Neural cell (in vitro differentiated cells): ENCODE results near the gene POLA2.
"Not testable (repeated sequence)": the region's sequence is repeated elsewhere in the genome, so short reads cannot be mapped to it uniquely, and the experiment has no call there.

Experiments
- EP300 ChIP-seq: fragments of 450-650 bp; conservative IDR thresholded peaks from 2 replicates; pipeline ENCODE4 v1.6.1; 2014; ENCODE audit warnings: antibody characterized with exemption, mild to moderate bottlenecking, moderate library complexity; ENCODE audit not compliant: poor library complexity, severe bottlenecking
- EZH2 ChIP-seq: fragments of 200-600, 300-800 bp; shearing (Covaris generic), sonication (generic); IDR thresholded peaks from 2 replicates; pipeline ENCODE4 v1.6.1; 2014; ENCODE audit warnings: antibody characterized with exemption, low read length, borderline replicate concordance, mild to moderate bottlenecking; ENCODE audit not compliant: insufficient read depth, poor library complexity, severe bottlenecking
- MXI1 ChIP-seq: fragments of 450-650 bp; conservative IDR thresholded peaks from 2 replicates; pipeline ENCODE4 v1.6.1; 2014; ENCODE audit warnings: antibody characterized with exemption, mild to moderate bottlenecking; ENCODE audit not compliant: poor library complexity, severe bottlenecking
- POLR2AphosphoS5 ChIP-seq: IDR thresholded peaks from 2 replicates; pipeline ENCODE4 v1.6.1; 2012
- RAD21 ChIP-seq: fragments of 450-650 bp; conservative IDR thresholded peaks from 2 replicates; pipeline ENCODE4 v1.6.1; 2014; ENCODE audit warnings: antibody characterized with exemption, mild to moderate bottlenecking, moderate library complexity
- SMC3 ChIP-seq: fragments of 450-650 bp; conservative IDR thresholded peaks from 2 replicates; pipeline ENCODE4 v1.6.1; 2014; ENCODE audit warnings: antibody characterized with exemption, mild to moderate bottlenecking, moderate library complexity; ENCODE audit not compliant: poor library complexity
- TAF1 ChIP-seq: IDR thresholded peaks from 2 replicates; pipeline ENCODE4 v1.6.1; 2012; ENCODE audit warnings: low read depth
- TF ChIP-seq, protein P1 (sequence below): fragments of 450-650 bp; IDR thresholded peaks from 2 replicates; pipeline ENCODE4 v1.5.1; 2014; ENCODE audit warnings: antibody characterized with exemption, mild to moderate bottlenecking, moderate library complexity; ENCODE audit not compliant: poor library complexity, severe bottlenecking
- TF ChIP-seq, protein P2 (sequence below): IDR thresholded peaks from 2 replicates; pipeline ENCODE4 v1.6.1; 2012; ENCODE audit warnings: borderline replicate concordance

DNA sequence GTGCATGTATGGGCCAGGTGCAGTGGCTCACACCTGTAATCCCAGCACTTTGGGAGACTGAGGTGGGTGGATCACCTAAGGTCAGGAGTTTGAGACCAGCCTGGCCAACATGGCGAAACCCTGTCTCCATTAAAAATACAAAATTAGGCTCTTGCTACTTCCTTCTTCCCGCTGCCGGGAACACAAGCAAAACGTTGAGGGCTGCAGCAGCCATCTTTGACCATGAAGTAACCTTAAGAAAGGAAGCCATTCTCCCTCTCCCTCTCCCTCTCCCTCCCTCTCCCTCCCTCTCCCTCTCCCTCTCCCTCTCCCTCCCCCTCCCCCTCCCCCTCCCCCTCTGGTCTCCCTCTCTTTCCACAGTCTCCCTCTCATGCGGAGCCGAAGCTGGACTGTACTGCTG, 23.5 kb upstream of the POLA2 start:
- TF ChIP-seq, protein P1, sequence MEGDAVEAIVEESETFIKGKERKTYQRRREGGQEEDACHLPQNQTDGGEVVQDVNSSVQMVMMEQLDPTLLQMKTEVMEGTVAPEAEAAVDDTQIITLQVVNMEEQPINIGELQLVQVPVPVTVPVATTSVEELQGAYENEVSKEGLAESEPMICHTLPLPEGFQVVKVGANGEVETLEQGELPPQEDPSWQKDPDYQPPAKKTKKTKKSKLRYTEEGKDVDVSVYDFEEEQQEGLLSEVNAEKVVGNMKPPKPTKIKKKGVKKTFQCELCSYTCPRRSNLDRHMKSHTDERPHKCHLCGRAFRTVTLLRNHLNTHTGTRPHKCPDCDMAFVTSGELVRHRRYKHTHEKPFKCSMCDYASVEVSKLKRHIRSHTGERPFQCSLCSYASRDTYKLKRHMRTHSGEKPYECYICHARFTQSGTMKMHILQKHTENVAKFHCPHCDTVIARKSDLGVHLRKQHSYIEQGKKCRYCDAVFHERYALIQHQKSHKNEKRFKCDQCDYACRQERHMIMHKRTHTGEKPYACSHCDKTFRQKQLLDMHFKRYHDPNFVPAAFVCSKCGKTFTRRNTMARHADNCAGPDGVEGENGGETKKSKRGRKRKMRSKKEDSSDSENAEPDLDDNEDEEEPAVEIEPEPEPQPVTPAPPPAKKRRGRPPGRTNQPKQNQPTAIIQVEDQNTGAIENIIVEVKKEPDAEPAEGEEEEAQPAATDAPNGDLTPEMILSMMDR: not testable (repeated sequence)
- TF ChIP-seq POLR2AphosphoS5, RAD21, TAF1, EP300, MXI1, SMC3, EZH2: not testable (repeated sequence)
- TF ChIP-seq, protein P2, sequence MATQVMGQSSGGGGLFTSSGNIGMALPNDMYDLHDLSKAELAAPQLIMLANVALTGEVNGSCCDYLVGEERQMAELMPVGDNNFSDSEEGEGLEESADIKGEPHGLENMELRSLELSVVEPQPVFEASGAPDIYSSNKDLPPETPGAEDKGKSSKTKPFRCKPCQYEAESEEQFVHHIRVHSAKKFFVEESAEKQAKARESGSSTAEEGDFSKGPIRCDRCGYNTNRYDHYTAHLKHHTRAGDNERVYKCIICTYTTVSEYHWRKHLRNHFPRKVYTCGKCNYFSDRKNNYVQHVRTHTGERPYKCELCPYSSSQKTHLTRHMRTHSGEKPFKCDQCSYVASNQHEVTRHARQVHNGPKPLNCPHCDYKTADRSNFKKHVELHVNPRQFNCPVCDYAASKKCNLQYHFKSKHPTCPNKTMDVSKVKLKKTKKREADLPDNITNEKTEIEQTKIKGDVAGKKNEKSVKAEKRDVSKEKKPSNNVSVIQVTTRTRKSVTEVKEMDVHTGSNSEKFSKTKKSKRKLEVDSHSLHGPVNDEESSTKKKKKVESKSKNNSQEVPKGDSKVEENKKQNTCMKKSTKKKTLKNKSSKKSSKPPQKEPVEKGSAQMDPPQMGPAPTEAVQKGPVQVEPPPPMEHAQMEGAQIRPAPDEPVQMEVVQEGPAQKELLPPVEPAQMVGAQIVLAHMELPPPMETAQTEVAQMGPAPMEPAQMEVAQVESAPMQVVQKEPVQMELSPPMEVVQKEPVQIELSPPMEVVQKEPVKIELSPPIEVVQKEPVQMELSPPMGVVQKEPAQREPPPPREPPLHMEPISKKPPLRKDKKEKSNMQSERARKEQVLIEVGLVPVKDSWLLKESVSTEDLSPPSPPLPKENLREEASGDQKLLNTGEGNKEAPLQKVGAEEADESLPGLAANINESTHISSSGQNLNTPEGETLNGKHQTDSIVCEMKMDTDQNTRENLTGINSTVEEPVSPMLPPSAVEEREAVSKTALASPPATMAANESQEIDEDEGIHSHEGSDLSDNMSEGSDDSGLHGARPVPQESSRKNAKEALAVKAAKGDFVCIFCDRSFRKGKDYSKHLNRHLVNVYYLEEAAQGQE: not testable (repeated sequence)
